ENCODE measurements around the gene GFPT1.
A peak's percentile ranks its signal among the peaks of the same experiment; 100 is the strongest.
"Not testable (repeated sequence)": the region's sequence is repeated elsewhere in the genome, so short reads cannot be mapped to it uniquely, and the experiment has no call there.

Gene GFPT1

DNA sequence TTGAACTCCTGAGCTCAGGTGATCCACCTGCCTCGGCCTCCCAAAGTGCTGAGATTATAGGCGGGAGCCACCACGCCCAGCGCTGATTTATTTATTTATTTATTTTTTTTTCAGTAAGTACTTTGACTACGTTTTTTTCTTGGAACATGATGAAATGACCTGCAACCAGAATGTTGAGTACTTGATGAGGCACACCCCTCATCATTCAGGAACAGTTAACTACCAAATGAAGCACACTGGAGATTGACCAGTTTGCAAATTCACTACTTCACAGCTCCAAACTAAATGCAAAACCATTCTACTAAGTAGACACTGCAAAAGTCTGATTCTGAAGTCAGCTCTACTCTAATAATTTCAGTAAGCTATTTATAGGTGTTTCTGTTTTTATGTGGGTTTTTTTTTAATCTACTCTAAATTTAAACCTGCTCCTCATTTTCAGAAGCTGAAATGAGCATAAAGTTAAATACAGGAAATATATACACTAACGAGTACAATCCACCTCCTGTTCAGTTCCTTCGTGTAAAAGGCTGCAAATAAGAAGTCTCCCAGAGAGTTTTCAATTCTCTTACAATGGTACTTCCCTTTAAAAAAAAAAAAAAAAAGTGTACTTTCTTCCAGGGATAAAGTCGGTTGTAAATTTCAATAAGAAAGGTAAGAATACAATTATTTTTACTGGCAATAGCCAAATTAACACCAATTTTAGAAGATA lies 1.4 kb downstream of the GFPT1 start:
- H3K27ac ChIP-seq: peak overlapping the region; percentile 83
- no peak for DNase-seq (ENCODE audit: low read depth, low spot score)

- peak overlapping the region; percentile 83 for H3K27ac ChIP-seq
Measured at GRCh38 chr2:69384618-69385081, 2.4 kb downstream of the GFPT1 start.

GRCh38 chr2:69383176-69383812 lies 3.7 kb downstream of the GFPT1 start:
- peak overlapping the region; percentile 83 for H3K27ac ChIP-seq
- DNase-seq (ENCODE audit: low read depth, low spot score): no peak

More at GRCh38 chr2:69384618-69385081, 2.4 kb downstream of the GFPT1 start:
- no peak for DNase-seq (ENCODE audit: low read depth, low spot score)

DNA sequence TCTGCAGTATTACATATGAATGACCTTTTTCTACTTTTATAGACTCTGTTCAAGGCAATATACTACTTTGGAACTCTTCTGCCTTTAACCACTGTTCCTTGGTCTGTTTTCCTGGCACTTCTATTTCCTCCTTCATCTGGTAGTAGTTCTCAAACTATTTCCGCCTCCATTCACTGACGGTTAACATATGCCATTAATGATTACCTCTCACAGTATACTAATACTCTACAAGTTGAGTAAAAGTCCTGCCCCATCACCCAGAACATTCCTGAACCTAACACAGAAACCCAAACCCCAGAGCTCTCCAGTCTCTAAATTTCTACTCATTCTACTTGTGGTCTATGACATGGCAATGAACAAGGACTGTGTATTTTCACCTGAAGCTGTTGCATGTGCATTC lies 4.5 kb downstream of the GFPT1 start:
- DNase-seq (ENCODE audit: low read depth, low spot score): no peak
- peak overlapping the region; percentile 83 for H3K27ac ChIP-seq

GRCh38 chr2:69381337-69381737 lies 5.7 kb downstream of the GFPT1 start:
- no peak for DNase-seq (ENCODE audit: low read depth, low spot score)
- H3K27ac ChIP-seq: peak overlapping the region; percentile 83

GRCh38 chr2:69380072-69380917 lies 6.7 kb downstream of the GFPT1 start:
- DNase-seq (ENCODE audit: low read depth, low spot score): no peak
- H3K27ac ChIP-seq: peak overlapping the region; percentile 83

GRCh38 chr2:69376403-69376802 lies 10.6 kb downstream of the GFPT1 start:
- DNase-seq (ENCODE audit: low read depth, low spot score): no peak
- no peak overlapping the region for H3K27ac ChIP-seq

GRCh38 chr2:69375494-69376353 lies 11.3 kb downstream of the GFPT1 start:
- no peak overlapping the region for H3K27ac ChIP-seq
- no peak for DNase-seq (ENCODE audit: low read depth, low spot score)

DNA sequence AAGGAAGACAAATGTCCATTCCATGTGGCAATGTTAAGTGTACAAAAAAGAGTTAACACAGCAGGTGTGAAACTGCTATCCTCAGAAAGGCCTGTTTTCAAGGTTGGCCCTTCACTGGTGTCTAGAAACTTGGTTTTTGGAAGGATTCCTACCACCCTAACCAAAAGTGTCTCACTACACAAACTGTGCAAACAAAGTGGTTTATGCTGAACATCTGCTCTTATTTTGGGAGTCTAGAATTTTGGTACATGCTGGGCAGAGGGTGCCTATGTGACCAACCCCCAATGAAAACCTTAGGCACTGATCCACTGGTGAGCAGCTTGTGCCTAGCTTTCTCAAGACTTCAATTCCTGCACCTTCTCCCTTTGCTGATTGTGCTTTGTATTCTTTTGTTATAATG lies 14.3 kb downstream of the GFPT1 start:
- DNase-seq (ENCODE audit: low read depth, low spot score): no peak
- H3K27ac ChIP-seq: no peak overlapping the region

DNA sequence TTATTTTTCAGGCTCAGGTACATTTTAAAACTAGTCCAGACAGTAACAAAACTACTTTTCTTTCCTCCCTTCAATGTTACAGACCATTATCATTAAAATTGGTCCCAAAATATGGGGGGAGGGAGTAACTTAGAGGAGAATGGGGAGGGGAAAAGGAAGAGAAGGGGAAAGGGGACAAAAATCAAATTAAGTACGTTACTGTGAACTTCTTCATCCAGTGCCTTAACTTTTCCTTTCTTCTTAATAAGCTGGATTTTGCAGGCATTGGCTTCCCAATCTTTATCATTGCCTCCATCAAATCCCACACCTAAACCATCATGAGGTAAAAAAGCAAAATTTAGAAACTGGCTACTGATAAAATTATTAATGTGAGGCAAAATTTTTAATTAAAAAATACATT lies 17.2 kb downstream of the GFPT1 start:
- no peak for DNase-seq (ENCODE audit: low read depth, low spot score)
- no peak overlapping the region for H3K27ac ChIP-seq

GRCh38 chr2:69368588-69368987 lies 18.4 kb downstream of the GFPT1 start:
- H3K27ac ChIP-seq: no peak overlapping the region
- no peak for DNase-seq (ENCODE audit: low read depth, low spot score)

DNA sequence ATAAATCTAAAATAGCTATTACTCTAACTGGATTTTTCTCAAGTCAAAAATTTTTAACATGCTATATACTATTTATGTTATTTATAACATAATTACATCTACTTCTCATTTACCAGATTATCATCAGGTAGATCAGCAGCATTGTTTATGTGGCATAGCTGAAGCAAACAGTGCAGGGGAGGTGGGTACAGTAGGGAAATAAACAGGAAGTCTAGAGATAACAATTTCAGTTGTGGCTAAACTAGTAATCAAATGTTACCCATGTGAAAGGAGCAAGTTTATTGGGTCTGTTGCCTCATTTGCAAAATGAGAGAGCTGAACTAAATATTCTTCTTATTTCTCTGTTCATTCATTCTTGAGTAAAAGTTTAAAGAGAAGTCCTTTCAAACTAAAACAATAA lies 27.7 kb downstream of the GFPT1 start:
- H3K27ac ChIP-seq: peak overlapping the region; percentile 70
- DNase-seq (ENCODE audit: low read depth, low spot score): no peak

GRCh38 chr2:69358914-69359313 lies 28.1 kb downstream of the GFPT1 start:
- DNase-seq (ENCODE audit: low read depth, low spot score): no peak
- no peak overlapping the region for H3K27ac ChIP-seq

DNA sequence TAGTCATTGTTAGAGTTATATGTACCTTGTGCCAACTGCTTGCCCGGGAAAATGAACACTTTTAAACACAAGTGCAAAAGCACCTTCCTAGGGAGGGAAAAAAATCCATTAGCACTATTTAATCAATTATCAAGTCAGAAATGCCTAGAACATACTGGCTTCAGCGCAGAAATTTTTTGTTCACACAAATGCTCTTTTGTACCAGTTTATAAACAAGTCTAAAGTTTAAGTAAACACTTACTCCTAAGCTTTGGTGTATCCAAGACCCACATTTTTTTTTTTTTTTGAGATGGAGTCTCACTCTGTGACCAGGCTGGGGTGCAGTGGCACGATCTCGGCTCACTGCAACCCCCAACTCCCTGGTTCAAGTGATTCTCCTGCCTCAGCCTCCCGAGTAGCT lies 30.6 kb downstream of the GFPT1 start:
- DNase-seq (ENCODE audit: low read depth, low spot score): no peak
- no peak overlapping the region for H3K27ac ChIP-seq

- not testable (repeated sequence) for H3K27ac ChIP-seq; DNase-seq (ENCODE audit: low read depth, low spot score)
Measured at GRCh38 chr2:69354976-69355375, 32.1 kb downstream of the GFPT1 start.

DNA sequence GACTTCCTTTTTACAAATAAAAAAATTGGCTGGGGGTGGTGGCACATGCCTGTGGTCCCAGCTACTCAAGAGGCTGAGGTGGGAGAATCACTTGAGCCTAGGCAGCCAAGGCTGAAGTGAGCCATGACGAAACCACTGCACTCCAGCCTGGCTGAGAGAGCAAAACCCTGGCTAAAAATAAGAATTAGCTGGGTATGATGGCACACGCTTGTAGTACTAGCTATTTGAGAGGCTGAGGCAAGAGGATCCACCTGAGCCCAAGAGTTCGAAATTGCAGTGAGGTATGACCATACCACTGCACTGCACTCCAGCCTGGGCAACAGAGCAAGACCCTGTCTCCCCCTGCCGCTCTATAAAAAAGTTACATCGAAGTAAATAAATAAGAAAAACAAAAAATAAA lies 33.7 kb downstream of the GFPT1 start:
- DNase-seq (ENCODE audit: low read depth, low spot score): no peak
- no peak overlapping the region for H3K27ac ChIP-seq

- H3K27ac ChIP-seq: no peak overlapping the region
- DNase-seq (ENCODE audit: low read depth, low spot score): no peak
Measured at GRCh38 chr2:69348781-69349180, 38.2 kb downstream of the GFPT1 start.

DNA sequence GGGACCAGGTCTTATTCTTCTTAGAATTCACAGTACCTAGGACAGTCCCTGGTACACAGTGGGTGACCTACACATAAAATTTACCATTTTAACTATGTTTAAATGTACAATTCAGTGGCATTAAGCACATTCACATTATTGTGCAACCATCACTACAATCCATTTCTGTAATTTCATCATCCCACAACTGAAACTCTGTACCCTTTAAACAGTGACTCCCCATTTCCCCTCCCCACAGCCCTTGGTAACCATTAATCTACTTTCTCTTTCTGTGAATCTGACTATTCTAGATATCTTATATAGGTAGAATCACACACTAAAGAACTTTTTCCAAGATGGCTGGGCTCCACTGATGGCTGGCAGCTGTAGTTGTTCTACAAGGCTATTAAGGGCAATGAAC lies 41.6 kb downstream of the GFPT1 start:
- DNase-seq (ENCODE audit: low read depth, low spot score): no peak
- H3K27ac ChIP-seq: peak overlapping the region; percentile 38

GRCh38 chr2:69344305-69344704 lies 42.7 kb downstream of the GFPT1 start:
- H3K27ac ChIP-seq: peak overlapping the region; percentile 38
- DNase-seq (ENCODE audit: low read depth, low spot score): no peak

Data from epithelial cell of prostate (primary cell).